Tibial nerve (tissue), 4 donors: ENCODE measurements around the gene METTL8. TPM values are rescaled to one million over a fixed set of nuclear protein-coding genes. Genes with fewer than 3 reads are reported as not detected.

ENCODE experiments used
- DNase-seq, 2 donors: peaks; one replicate each; pipeline ENCODE4 v3.0.0-alpha.2; 2019; ENCODE audit warnings: low spot score in 2 of 2
- H3K27ac ChIP-seq, 4 donors: fragments of 200-600 bp; sonication (generic) in 3 of 4; one replicate each; pipeline ENCODE4 v1.5.1; 2017 to 2019; ENCODE audit warnings: mild to moderate bottlenecking in 1 of 4
- H3K27me3 ChIP-seq, 2 donors: fragments of 200-600 bp; sonication (generic) in 1 of 2; one replicate each; pipeline versions ENCODE4 v1.5.1 to v1.6.0; 2017 to 2019
- H3K36me3 ChIP-seq, 3 donors: fragments of 200-600 bp; sonication (generic); one replicate each; pipeline ENCODE4 v1.5.1; 2018 to 2019
- H3K4me1 ChIP-seq, 4 donors: fragments of 200-600 bp; sonication (generic) in 3 of 4; one replicate each; pipeline ENCODE4 v1.5.1; 2017 to 2019
- H3K4me3 ChIP-seq, 4 donors: fragments of 200-600 bp; sonication (generic) in 3 of 4; one replicate each; pipeline ENCODE4 v1.5.1; 2017 to 2019; ENCODE audit warnings: mild to moderate bottlenecking in 1 of 4, moderate library complexity in 1 of 4
- H3K9me3 ChIP-seq, 4 donors: fragments of 200-600 bp; sonication (generic) in 3 of 4; one replicate each; pipeline ENCODE4 v1.5.1; 2017 to 2019
- CTCF ChIP-seq, 5 experiments: fragments of 200-600 bp in 3 of 5; fragments of 450-650 bp in 2 of 5; sonication (generic) in 3 of 5; IDR thresholded peaks; one replicate each; pipeline ENCODE4 v1.5.1; 2016 to 2019; ENCODE audit warnings: antibody characterized with exemption in 5 of 5, mild to moderate bottlenecking in 3 of 5, moderate library complexity in 2 of 5
- EP300 ChIP-seq, 2 donors: sonication (generic); formaldehyde crosslinking; IDR thresholded peaks; one replicate each; pipeline ENCODE4 v1.6.1; 2017; ENCODE audit warnings: antibody characterized with exemption in 2 of 2, mild to moderate bottlenecking in 1 of 2
- POLR2A ChIP-seq, 2 donors: fragments of 450-650 bp; IDR thresholded peaks; one replicate each; pipeline ENCODE4 v1.6.1; 2017; ENCODE audit warnings: antibody characterized with exemption in 2 of 2, mild to moderate bottlenecking in 2 of 2, moderate library complexity in 2 of 2
- WGBS, 2 donors: methylation state at CpG; one replicate each; pipeline ENCODE4 v1.1.5; 2018; 5-methylcytosine and 5-hydroxymethylcytosine counted together
- total RNA-seq, 4 donors: library from RNA; depleted of rRNA; stranded (reverse); fragments of >200 nt; gene quantifications; one replicate each; pipeline ENCODE4 v1.1.0, GENCODE V29; 2016

Gene METTL8
- total RNA-seq, 4 donors from 2014 or later: 13.5 to 27.9 (median 20.7) TPM

DNA sequence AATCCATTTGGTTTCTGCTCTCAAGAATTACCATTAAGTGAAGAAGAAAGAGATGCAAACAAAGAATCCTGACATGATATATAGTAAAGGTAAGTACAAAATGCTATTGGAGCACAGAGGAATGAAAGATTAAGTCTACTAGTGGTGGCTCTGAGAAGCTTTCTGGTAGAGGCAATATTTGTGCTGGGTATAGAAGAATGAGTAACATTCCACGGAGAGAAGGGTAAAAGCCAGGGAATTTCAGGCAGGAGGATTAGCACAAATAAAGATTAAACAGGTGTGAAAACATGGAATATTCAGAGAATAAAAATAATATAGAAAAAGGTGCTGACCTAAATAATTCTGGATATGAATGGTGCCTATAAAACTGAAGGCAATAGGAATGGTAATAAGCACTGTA is 31.8 kb downstream of the METTL8 start:
- Histone ChIP-seq H3K4me1 (no peaks in the 10 kb centered on the region), H3K27ac (no peak overlapping the region), H3K9me3 (peaks cover 0 to 13% (median 0%) of the 10 kb centered on the region in 4 donors), H3K27me3 (no peaks in the 10 kb centered on the region), H3K4me3 (no peak overlapping the region), H3K36me3 (no peaks in the 10 kb centered on the region)
- no peak for DNase-seq
- 96 to 97% methylated on average over 1 of the region's 1 CpG for WGBS, 2 donors
- TF ChIP-seq EP300 (IDR thresholded peaks at IDR 0.05) (no peak), CTCF (IDR thresholded peaks at IDR 0.05) (no peak), POLR2A (IDR thresholded peaks at IDR 0.05) (no peak)

DNA sequence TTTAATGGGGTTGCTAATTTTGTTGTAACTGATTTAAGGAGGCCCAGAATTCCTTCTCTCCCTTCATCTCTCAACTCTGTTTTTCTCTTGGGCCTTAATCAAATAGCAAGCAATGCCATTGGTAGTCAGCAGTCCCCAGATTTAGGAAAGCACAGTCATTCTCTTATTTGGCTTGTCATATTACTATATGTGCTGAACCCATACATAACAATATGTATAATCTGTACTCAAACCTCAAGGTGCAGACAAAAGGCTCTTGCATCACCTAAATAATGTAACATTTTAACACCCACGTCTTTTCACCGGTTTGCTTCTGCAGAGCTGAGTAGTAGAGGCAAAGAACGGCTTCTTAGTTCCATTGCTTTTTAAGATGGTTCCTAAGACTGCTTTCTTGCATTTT is 33.4 kb downstream of the METTL8 start:
- no peak for TF ChIP-seq CTCF (IDR thresholded peaks at IDR 0.05)
- TF ChIP-seq POLR2A (IDR thresholded peaks at IDR 0.05): no peak
- no peak for TF ChIP-seq EP300 (IDR thresholded peaks at IDR 0.05)
- 86 to 88% methylated on average over 3 of the region's 3 CpGs for WGBS, 2 donors
- Histone ChIP-seq H3K4me1 (no peaks in the 10 kb centered on the region), H3K27me3 (no peaks in the 10 kb centered on the region), H3K4me3 (no peak overlapping the region), H3K9me3 (peaks cover 0 to 13% (median 0%) of the 10 kb centered on the region in 4 donors), H3K27ac (no peak overlapping the region), H3K36me3 (no peaks in the 10 kb centered on the region)
- DNase-seq: no peak

DNA sequence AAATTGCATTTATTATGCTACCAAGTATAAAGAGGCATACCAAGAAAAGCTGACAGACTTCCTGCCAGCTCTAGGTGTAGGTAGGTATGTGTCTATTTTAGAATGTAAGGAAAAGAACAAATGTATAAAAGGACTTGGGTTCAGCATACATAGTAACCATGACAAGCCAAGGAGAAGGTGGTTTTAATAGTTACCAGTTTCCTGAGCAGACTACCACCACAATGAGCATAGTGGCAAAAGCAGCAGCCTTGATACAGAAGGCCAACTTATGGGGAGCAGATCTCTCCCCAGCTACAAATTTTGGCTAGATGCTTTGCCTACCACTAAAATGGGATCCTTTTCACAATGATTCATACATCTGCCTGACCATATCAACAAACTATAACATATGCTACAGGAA is 34.5 kb downstream of the METTL8 start:
- Histone ChIP-seq H3K4me1 (no peaks in the 10 kb centered on the region), H3K4me3 (no peak overlapping the region), H3K27me3 (no peaks in the 10 kb centered on the region), H3K27ac (no peak overlapping the region), H3K9me3 (peaks cover 0 to 13% (median 0%) of the 10 kb centered on the region in 4 donors), H3K36me3 (no peaks in the 10 kb centered on the region)
- TF ChIP-seq EP300 (IDR thresholded peaks at IDR 0.05): no peak
- TF ChIP-seq POLR2A (IDR thresholded peaks at IDR 0.05): no peak
- no peak for TF ChIP-seq CTCF (IDR thresholded peaks at IDR 0.05)
- no peak for DNase-seq

- DNase-seq: no peak
- Histone ChIP-seq H3K4me3 (no peak overlapping the region), H3K27ac (no peak overlapping the region), H3K4me1 (no peaks in the 10 kb centered on the region), H3K9me3 (peaks cover 0 to 5% (median 0%) of the 10 kb centered on the region in 4 donors), H3K36me3 (no peaks in the 10 kb centered on the region), H3K27me3 (no peaks in the 10 kb centered on the region)
- TF ChIP-seq EP300 (IDR thresholded peaks at IDR 0.05) (no peak), CTCF (IDR thresholded peaks at IDR 0.05) (no peak), POLR2A (IDR thresholded peaks at IDR 0.05) (no peak)
- 61 to 82% methylated on average over 1 of the region's 1 CpG for WGBS, 2 donors
Measured at GRCh38 chr2:171394164-171394740, 39.5 kb downstream of the METTL8 start.

GRCh38 chr2:171393487-171393886 is 40.3 kb downstream of the METTL8 start:
- Histone ChIP-seq H3K4me3 (no peak overlapping the region), H3K9me3 (peaks cover 0 to 5% (median 0%) of the 10 kb centered on the region in 4 donors), H3K4me1 (no peaks in the 10 kb centered on the region), H3K27ac (no peak overlapping the region), H3K36me3 (no peaks in the 10 kb centered on the region), H3K27me3 (no peaks in the 10 kb centered on the region)
- no peak for TF ChIP-seq CTCF (IDR thresholded peaks at IDR 0.05)
- no peak for TF ChIP-seq EP300 (IDR thresholded peaks at IDR 0.05)
- TF ChIP-seq POLR2A (IDR thresholded peaks at IDR 0.05): no peak
- no peak for DNase-seq
- 94% methylated on average over 1 of the region's 1 CpG for WGBS, 2 donors
